ENCODE measurements around the gene UGGT1. TPM values are rescaled to one million over a fixed set of nuclear protein-coding genes. Genes with fewer than 3 reads are reported as not detected.
A peak's percentile ranks its signal among the peaks of the same experiment; 100 is the strongest.

Gene UGGT1
- total and polyA plus RNA-seq, 2 donors from 2014 or later: 7.0 to 52.3 TPM

- Histone ChIP-seq H3K27me3 (ENCODE audit: control insufficient read depth, insufficient read depth, low read length) (no peaks in the 10 kb centered on the region), H3K27ac (ENCODE audit: low read depth in 2 of 2, low read length in 2 of 2) (no peak overlapping the region), H3K9ac (ENCODE audit: low read length in 3 of 3) (no peak overlapping the region), H3K4me3 (ENCODE audit: low read length in 3 of 3) (no peak overlapping the region), H3K4me1 (ENCODE audit: control insufficient read depth in 2 of 3, insufficient read depth in 2 of 3, low read depth in 1 of 3, low read length in 3 of 3) (no peaks in the 10 kb centered on the region), H3K36me3 (ENCODE audit: control insufficient read depth in 2 of 3, insufficient read depth in 3 of 3, low read length in 3 of 3) (peaks cover 0 to 38% (median 21%) of the 10 kb centered on the region in 3 donors), H3K9me3 (ENCODE audit: control insufficient read depth in 2 of 3, insufficient read depth in 1 of 3, low read length in 3 of 3) (no peaks in the 10 kb centered on the region)
- TF ChIP-seq, protein P1, sequence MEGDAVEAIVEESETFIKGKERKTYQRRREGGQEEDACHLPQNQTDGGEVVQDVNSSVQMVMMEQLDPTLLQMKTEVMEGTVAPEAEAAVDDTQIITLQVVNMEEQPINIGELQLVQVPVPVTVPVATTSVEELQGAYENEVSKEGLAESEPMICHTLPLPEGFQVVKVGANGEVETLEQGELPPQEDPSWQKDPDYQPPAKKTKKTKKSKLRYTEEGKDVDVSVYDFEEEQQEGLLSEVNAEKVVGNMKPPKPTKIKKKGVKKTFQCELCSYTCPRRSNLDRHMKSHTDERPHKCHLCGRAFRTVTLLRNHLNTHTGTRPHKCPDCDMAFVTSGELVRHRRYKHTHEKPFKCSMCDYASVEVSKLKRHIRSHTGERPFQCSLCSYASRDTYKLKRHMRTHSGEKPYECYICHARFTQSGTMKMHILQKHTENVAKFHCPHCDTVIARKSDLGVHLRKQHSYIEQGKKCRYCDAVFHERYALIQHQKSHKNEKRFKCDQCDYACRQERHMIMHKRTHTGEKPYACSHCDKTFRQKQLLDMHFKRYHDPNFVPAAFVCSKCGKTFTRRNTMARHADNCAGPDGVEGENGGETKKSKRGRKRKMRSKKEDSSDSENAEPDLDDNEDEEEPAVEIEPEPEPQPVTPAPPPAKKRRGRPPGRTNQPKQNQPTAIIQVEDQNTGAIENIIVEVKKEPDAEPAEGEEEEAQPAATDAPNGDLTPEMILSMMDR (IDR thresholded peaks at IDR 0.05; ENCODE audit: borderline replicate concordance, extremely low read depth, insufficient read depth): no peak
- FAIRE-seq (no peak), DNase-seq (no peak)
- intact Hi-C loops (cut with DNase I): no loop called here
These were observed 63.2 kb downstream of the UGGT1 start for GRCh38 chr2:128154225-128154624.

DNA sequence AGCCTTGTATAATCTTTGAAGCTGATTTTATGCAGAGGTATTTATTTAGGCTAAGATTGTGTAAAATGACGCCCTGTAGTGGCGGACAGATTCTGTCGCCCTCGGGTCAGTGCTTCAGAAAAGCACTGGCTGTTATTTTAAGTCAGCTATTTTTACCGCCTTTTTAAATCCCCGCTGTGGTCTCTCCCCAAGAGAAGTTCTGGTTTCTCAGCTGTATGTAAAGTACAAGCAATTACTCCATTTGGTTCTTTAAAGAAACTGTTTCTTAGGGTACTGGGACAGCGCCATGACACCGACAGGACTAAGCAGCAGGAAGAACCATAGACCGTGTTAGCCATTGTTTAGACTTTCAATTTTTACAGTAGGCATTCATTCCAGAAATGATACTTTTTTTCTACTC is 65.0 kb downstream of the UGGT1 start:
- peak in 1 of 5 donors; percentile 20 for DNase-seq
- Histone ChIP-seq H3K4me1 (ENCODE audit: control insufficient read depth in 2 of 3, insufficient read depth in 2 of 3, low read depth in 1 of 3, low read length in 3 of 3) (no peaks in the 10 kb centered on the region), H3K9me3 (ENCODE audit: control insufficient read depth in 2 of 3, insufficient read depth in 1 of 3, low read length in 3 of 3) (no peaks in the 10 kb centered on the region), H3K27me3 (ENCODE audit: control insufficient read depth, insufficient read depth, low read length) (no peaks in the 10 kb centered on the region), H3K36me3 (ENCODE audit: control insufficient read depth in 2 of 3, insufficient read depth in 3 of 3, low read length in 3 of 3) (peaks cover 0 to 38% (median 21%) of the 10 kb centered on the region in 3 donors), H3K4me3 (ENCODE audit: low read length in 3 of 3) (no peak overlapping the region), H3K27ac (ENCODE audit: low read depth in 2 of 2, low read length in 2 of 2) (no peak overlapping the region), H3K9ac (ENCODE audit: low read length in 3 of 3) (no peak overlapping the region)
- FAIRE-seq: no peak
- TF ChIP-seq, protein P1 (IDR thresholded peaks at IDR 0.05; ENCODE audit: borderline replicate concordance, extremely low read depth, insufficient read depth): no peak
- intact Hi-C loops (cut with DNase I): no loop called here

DNA sequence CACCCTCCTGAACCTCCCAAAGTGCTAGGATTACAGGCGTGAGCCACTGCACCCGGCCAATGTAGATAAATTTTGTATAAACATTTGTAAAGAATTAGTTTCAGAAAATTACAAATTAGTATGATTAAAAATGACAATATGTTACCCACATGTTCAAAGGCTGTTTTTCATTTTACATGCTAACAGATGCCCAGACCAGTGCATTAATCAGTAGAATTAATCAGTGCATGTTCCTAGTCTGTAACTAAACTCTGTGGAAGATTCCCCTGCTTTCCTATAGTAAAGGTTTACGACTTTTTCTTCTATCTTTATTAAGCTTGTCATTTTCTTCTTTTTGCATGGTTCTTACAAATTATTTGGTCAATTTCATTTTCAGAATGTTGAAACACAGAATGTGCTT is 65.8 kb downstream of the UGGT1 start:
- no peaks in the 10 kb centered on the region for H3K9me3 ChIP-seq (ENCODE audit: control insufficient read depth in 2 of 3, insufficient read depth in 1 of 3, low read length in 3 of 3)
- no peaks in the 10 kb centered on the region for H3K27me3 ChIP-seq (ENCODE audit: control insufficient read depth, insufficient read depth, low read length)
- no peak for DNase-seq
- no peak overlapping the region for H3K4me3 ChIP-seq (ENCODE audit: low read length in 3 of 3)
- H3K36me3 ChIP-seq (ENCODE audit: control insufficient read depth in 2 of 3, insufficient read depth in 3 of 3, low read length in 3 of 3): peaks cover 0 to 38% (median 21%) of the 10 kb centered on the region in 3 donors
- H3K27ac ChIP-seq (ENCODE audit: low read depth in 2 of 2, low read length in 2 of 2): no peak overlapping the region
- intact Hi-C loops (cut with DNase I): no loop called here
- TF ChIP-seq, protein P1 (IDR thresholded peaks at IDR 0.05; ENCODE audit: borderline replicate concordance, extremely low read depth, insufficient read depth): no peak
- H3K4me1 ChIP-seq (ENCODE audit: control insufficient read depth in 2 of 3, insufficient read depth in 2 of 3, low read depth in 1 of 3, low read length in 3 of 3): no peaks in the 10 kb centered on the region
- FAIRE-seq: no peak
- no peak overlapping the region for H3K9ac ChIP-seq (ENCODE audit: low read length in 3 of 3)

DNA sequence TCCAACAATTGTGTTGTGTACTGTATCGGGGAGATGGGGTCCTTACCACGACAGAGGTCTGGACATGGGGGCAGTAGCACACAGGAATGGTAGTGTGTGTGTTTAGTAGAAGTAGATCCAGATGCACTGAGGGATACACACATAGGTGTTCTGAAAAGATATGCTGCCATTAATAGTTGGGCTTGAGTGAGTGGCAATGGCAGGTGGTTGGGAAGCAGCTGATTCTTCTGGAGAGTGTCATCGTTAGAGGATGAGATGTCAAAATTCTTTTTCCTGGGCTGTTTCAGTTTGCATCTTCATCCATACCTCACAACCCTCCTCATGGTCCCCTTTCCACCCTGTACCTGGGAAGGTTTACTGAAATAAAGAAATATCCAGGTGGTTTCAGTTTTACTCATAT is 66.6 kb downstream of the UGGT1 start:
- no peak for FAIRE-seq
- peaks cover 0 to 36% (median 23%) of the 10 kb centered on the region in 3 donors for H3K36me3 ChIP-seq (ENCODE audit: control insufficient read depth in 2 of 3, insufficient read depth in 3 of 3, low read length in 3 of 3)
- H3K9ac ChIP-seq (ENCODE audit: low read length in 3 of 3): no peak overlapping the region
- TF ChIP-seq, protein P1 (IDR thresholded peaks at IDR 0.05; ENCODE audit: borderline replicate concordance, extremely low read depth, insufficient read depth): no peak
- no peak overlapping the region for H3K27ac ChIP-seq (ENCODE audit: low read depth in 2 of 2, low read length in 2 of 2)
- no peak for DNase-seq
- no peaks in the 10 kb centered on the region for H3K27me3 ChIP-seq (ENCODE audit: control insufficient read depth, insufficient read depth, low read length)
- no peak overlapping the region for H3K4me3 ChIP-seq (ENCODE audit: low read length in 3 of 3)
- intact Hi-C loops (cut with DNase I): no loop called here
- H3K4me1 ChIP-seq (ENCODE audit: control insufficient read depth in 2 of 3, insufficient read depth in 2 of 3, low read depth in 1 of 3, low read length in 3 of 3): no peaks in the 10 kb centered on the region
- no peaks in the 10 kb centered on the region for H3K9me3 ChIP-seq (ENCODE audit: control insufficient read depth in 2 of 3, insufficient read depth in 1 of 3, low read length in 3 of 3)

Measured in kidney (tissue), 14 donors.